Measurements from ENCODE around the gene PHF24. TPM values are rescaled to one million over a fixed set of nuclear protein-coding genes. Genes with fewer than 3 reads are reported as not detected.

PHF24 gene
- total and polyA plus RNA-seq, 2 of the 13 experiments (the other 11 are each of a cell fraction or from before 2014, with no cell fraction given): 0.05 TPM; not detected in 1

GRCh38 chr9:34989003-34989945, 31.2 kb downstream of the PHF24 start, which contains the start of gene DNAJB5 (continued):
- TF ChIP-seq ZBED4 (CRISPR knock-in tag; IDR thresholded peaks at IDR 0.05; ENCODE audit: borderline replicate concordance): no peak
- no peak for TF ChIP-seq ARID5B (CRISPR knock-in tag; IDR thresholded peaks at IDR 0.05)
- TF ChIP-seq ZNF589 (CRISPR knock-in tag; conservative IDR thresholded peaks at IDR 0.05): no peak
- TF ChIP-seq NR2F2 (IDR thresholded peaks at IDR 0.05; ENCODE audit: borderline replicate concordance, low read depth): no peak; the same call in 1 of the 2 replicates
- TF ChIP-seq ZBTB7A (CRISPR knock-in tag; IDR thresholded peaks at IDR 0.05): no peak
- TF ChIP-seq KDM2A (CRISPR knock-in tag; IDR thresholded peaks at IDR 0.05; ENCODE audit: borderline replicate concordance, low read depth): peak; percentile 55; the same call in 1 of the 2 replicates
- TF ChIP-seq ZBTB44 (CRISPR knock-in tag; IDR thresholded peaks at IDR 0.05): no peak
- TF ChIP-seq ZNF510 (CRISPR knock-in tag; IDR thresholded peaks at IDR 0.05; ENCODE audit: low read depth): no peak
- TF ChIP-seq U2AF2 (IDR thresholded peaks at IDR 0.05; ENCODE audit: low read depth, low read length): no peak
- TF ChIP-seq SP2 (CRISPR knock-in tag; IDR thresholded peaks at IDR 0.05): peak; percentile 98
- TF ChIP-seq TBX2 (CRISPR knock-in tag; IDR thresholded peaks at IDR 0.05; ENCODE audit: borderline replicate concordance): peak; percentile 18; the same call in 1 of the 2 replicates
- peak; percentile 91 for TF ChIP-seq ZFP91 (CRISPR knock-in tag; IDR thresholded peaks at IDR 0.05; ENCODE audit: borderline replicate concordance)
- no peak for TF ChIP-seq RCOR2 (CRISPR knock-in tag; IDR thresholded peaks at IDR 0.05)
- TF ChIP-seq DMTF1 (CRISPR knock-in tag; IDR thresholded peaks at IDR 0.05): no peak
